Nephron (organoid): ENCODE data around the gene PNP.

ENCODE experiments used
- H3K27ac Mint-ChIP-seq, 3 experiments: 2 replicates each; pipeline ENCODE4 v1.8.0; 2020; ENCODE audit warnings: mixed read lengths in 3 of 3, mild to moderate bottlenecking in 2 of 3, moderate library complexity in 1 of 3
- H3K27me3 Mint-ChIP-seq: 2 replicates; pipeline ENCODE4 v1.8.0; 2021; ENCODE audit warnings: low read depth, mild to moderate bottlenecking, moderate library complexity, mixed read lengths
- H3K36me3 Mint-ChIP-seq: 2 replicates; pipeline ENCODE4 v1.8.0; 2020; ENCODE audit warnings: low read depth, mixed read lengths
- H3K4me1 Mint-ChIP-seq: 2 replicates; pipeline ENCODE4 v1.8.0; 2020; ENCODE audit warnings: mixed read lengths
- H3K4me3 Mint-ChIP-seq, 3 experiments: 2 replicates each; pipeline ENCODE4 v1.8.0; 2020; ENCODE audit warnings: mild to moderate bottlenecking in 3 of 3, mixed read lengths in 3 of 3, moderate library complexity in 2 of 3
- H3K9me3 Mint-ChIP-seq: 2 replicates; pipeline ENCODE4 v1.8.0; 2020; ENCODE audit warnings: mixed read lengths
- TF ChIP-seq, protein P1 (sequence below), 3 experiments: fragments of 200-600 bp; sonication (generic); IDR thresholded peaks; one replicate each; pipeline ENCODE4 v1.5.0; 2021; ENCODE audit warnings: antibody characterized with exemption in 3 of 3; ENCODE audit not compliant: unreplicated experiment in 3 of 3

The PNP gene

DNA sequence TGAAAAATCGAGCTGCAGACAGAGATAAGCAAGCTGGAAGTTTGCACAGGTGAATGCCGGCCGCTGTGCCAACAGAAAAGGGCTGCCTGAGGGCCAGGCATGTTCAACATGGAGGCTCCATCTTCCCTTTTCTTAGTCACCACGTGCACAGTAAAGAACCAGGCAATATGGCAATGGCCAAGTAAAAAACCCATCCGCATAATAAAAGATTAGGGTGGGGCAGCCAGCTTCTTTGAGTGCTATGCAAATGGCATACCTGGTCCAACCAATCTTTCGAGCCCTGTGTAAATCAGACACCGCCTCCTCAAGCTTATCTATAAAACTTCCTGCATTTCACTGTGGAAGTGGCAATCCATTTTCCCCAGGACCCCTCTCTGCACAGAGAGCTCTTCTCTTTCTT, 16.7 kb downstream of the PNP start:
- TF ChIP-seq, protein P1, sequence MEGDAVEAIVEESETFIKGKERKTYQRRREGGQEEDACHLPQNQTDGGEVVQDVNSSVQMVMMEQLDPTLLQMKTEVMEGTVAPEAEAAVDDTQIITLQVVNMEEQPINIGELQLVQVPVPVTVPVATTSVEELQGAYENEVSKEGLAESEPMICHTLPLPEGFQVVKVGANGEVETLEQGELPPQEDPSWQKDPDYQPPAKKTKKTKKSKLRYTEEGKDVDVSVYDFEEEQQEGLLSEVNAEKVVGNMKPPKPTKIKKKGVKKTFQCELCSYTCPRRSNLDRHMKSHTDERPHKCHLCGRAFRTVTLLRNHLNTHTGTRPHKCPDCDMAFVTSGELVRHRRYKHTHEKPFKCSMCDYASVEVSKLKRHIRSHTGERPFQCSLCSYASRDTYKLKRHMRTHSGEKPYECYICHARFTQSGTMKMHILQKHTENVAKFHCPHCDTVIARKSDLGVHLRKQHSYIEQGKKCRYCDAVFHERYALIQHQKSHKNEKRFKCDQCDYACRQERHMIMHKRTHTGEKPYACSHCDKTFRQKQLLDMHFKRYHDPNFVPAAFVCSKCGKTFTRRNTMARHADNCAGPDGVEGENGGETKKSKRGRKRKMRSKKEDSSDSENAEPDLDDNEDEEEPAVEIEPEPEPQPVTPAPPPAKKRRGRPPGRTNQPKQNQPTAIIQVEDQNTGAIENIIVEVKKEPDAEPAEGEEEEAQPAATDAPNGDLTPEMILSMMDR (IDR thresholded peaks at IDR 0.05; ENCODE audit: unreplicated experiment in 3 of 3) = no peak
- H3K4me1 Mint-ChIP-seq = peaks cover 5% of the 10 kb centered on the region
- no peak overlapping the region for H3K4me3 Mint-ChIP-seq
- H3K27me3 Mint-ChIP-seq = no peaks in the 10 kb centered on the region
- no peaks in the 10 kb centered on the region for H3K36me3 Mint-ChIP-seq
- no peaks in the 10 kb centered on the region for H3K9me3 Mint-ChIP-seq
- H3K27ac Mint-ChIP-seq = no peak overlapping the region

DNA sequence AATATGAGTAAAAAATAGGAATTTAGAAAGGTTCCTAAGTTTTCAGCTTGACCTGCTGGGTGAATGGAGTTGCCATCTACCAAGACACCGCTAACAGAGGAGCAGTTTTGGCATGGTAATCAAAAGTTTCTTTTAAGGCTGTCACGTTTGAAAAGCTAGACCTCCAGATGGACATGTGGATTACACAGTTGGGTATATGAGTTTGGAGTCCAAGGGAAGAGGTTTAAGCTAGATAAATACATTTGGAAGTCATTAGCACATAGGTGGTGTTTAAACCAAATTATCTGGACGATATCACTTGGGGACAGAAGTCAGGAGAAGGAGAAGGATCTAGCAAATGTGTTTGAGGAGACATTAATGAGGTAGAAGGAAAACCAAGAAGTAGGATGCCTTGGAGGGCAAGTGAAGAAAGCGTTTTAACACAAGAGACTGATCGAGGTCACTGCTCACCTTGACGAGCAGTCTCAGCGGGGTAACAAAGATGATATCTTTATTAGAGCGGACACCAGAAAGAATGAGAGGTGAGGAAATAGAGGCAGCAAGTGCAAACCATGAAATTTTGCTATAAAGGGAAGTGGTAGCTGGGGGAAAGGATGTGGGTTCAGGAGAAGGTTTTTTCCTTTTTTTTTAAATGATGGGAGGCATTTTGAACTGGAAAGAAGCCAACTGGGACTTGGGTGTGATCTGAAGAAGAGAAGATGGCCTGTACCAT, 17.6 kb downstream of the PNP start:
- Mint-ChIP-seq H3K27ac (no peak overlapping the region), H3K4me3 (no peak overlapping the region), H3K4me1 (peaks cover 5% of the 10 kb centered on the region), H3K9me3 (no peaks in the 10 kb centered on the region), H3K36me3 (no peaks in the 10 kb centered on the region), H3K27me3 (no peaks in the 10 kb centered on the region)
- TF ChIP-seq, protein P1 (IDR thresholded peaks at IDR 0.05; ENCODE audit: unreplicated experiment in 3 of 3) = no peak

DNA sequence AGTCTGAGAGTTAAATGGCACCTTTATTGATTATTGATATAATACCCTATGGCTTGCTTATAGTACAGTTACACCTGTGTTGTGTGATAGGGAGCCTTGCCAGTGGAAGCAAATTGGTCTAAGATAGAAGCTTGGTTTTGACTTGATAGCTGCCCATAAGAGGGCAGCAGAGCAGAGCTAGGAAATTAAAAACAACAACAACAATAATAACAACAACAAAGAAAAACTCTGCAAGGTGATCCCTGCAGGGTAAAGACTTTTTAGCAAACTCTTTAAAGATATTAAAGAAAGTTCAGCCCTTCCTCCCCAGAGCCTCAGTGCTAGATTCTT, 18.2 kb downstream of the PNP start:
- H3K27ac Mint-ChIP-seq = no peak overlapping the region
- TF ChIP-seq, protein P1 (IDR thresholded peaks at IDR 0.05; ENCODE audit: unreplicated experiment in 3 of 3) = no peak
- H3K27me3 Mint-ChIP-seq = no peaks in the 10 kb centered on the region
- H3K4me1 Mint-ChIP-seq = peaks cover 5% of the 10 kb centered on the region
- no peaks in the 10 kb centered on the region for H3K36me3 Mint-ChIP-seq
- no peaks in the 10 kb centered on the region for H3K9me3 Mint-ChIP-seq
- H3K4me3 Mint-ChIP-seq = no peak overlapping the region

DNA sequence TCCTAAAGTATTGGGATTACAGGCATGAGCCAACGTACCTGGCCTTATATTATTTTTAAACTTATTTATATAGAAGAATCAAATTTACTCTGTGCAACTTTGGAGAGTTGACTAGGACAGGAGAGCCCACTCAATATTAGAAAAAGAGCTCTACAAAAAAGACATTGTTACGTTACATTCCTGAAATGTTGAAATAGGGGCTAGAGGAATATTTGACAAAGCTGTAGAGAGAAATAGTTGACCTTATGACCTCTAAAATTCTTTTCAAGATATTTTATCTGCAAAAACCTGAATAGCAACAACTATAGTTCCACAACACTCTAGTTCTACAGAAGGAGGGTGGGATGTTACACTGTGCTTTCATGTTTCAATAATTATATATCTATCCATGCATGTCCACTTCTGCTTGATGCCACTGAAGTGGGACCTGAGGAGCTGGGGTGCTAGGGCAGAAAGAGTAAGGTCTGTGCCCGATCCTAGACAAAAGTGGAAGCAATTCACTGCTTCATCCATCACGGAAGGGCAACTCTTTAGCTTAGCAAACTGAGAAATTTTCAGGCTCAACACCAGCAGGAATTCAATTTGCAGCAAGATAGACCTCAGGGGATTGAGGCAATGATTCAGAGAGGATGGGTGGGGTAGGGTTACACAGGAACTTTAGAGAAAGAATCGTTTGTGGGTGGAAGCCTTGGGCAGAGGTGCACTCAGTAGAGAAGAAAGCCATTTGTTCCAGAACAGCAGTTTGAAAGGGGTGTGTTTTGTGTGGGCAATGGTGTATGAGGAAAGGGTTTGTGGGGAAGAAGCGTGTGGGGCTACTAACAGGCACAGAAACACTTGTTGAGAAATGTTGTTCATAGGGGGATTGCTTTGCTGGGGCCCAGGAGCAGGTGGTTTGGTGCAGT, 20.1 kb downstream of the PNP start:
- Mint-ChIP-seq H3K4me1 (peaks cover 5% of the 10 kb centered on the region), H3K36me3 (no peaks in the 10 kb centered on the region), H3K4me3 (no peak overlapping the region), H3K27me3 (no peaks in the 10 kb centered on the region), H3K9me3 (no peaks in the 10 kb centered on the region), H3K27ac (peak overlapping the region in 2 of 3 experiments; percentile 33 to 82)
- TF ChIP-seq, protein P1 (IDR thresholded peaks at IDR 0.05; ENCODE audit: unreplicated experiment in 3 of 3) = no peak

DNA sequence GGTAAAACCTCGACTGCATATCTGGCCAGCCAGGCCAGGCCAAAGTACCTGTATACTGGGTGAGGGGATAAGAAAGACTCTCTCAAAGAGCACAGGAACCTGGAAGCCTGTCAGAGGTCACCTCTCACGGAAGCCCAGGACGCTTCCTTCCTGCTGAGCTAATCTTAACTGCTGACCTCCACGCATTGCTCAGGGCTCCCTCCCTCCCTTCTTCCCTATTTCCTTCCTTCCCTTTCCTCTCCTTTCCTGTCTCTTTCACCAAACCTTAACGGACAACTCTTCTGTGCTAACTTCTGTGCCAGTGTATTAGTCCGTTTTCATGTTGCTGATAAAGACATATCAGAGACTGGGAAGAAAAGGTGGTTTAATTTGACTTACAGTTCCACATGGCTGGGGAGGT, 21.4 kb downstream of the PNP start:
- H3K27ac Mint-ChIP-seq = peak overlapping the region in 1 of 3 experiments; percentile 5
- H3K4me1 Mint-ChIP-seq = peaks cover 5% of the 10 kb centered on the region
- TF ChIP-seq, protein P1 (IDR thresholded peaks at IDR 0.05; ENCODE audit: unreplicated experiment in 3 of 3) = no peak
- no peak overlapping the region for H3K4me3 Mint-ChIP-seq
- peaks cover 4% of the 10 kb centered on the region for H3K27me3 Mint-ChIP-seq
- no peaks in the 10 kb centered on the region for H3K9me3 Mint-ChIP-seq
- H3K36me3 Mint-ChIP-seq = no peaks in the 10 kb centered on the region
